DMS79 treated with DMSO at 0.1 percent for 48 hours (cell line): Measurements from ENCODE around the gene DUSP22.
"Not testable (repeated sequence)": the region's sequence is repeated elsewhere in the genome, so short reads cannot be mapped to it uniquely, and the experiment has no call there.

Source experiments
- DNase-seq: peaks from one replicate; lab custom pipeline; 2025; lab: John Stamatoyannopoulos, UW

The DUSP22 gene, protein sequence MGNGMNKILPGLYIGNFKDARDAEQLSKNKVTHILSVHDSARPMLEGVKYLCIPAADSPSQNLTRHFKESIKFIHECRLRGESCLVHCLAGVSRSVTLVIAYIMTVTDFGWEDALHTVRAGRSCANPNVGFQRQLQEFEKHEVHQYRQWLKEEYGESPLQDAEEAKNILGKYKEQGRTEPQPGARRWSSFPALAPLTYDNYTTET

DNA sequence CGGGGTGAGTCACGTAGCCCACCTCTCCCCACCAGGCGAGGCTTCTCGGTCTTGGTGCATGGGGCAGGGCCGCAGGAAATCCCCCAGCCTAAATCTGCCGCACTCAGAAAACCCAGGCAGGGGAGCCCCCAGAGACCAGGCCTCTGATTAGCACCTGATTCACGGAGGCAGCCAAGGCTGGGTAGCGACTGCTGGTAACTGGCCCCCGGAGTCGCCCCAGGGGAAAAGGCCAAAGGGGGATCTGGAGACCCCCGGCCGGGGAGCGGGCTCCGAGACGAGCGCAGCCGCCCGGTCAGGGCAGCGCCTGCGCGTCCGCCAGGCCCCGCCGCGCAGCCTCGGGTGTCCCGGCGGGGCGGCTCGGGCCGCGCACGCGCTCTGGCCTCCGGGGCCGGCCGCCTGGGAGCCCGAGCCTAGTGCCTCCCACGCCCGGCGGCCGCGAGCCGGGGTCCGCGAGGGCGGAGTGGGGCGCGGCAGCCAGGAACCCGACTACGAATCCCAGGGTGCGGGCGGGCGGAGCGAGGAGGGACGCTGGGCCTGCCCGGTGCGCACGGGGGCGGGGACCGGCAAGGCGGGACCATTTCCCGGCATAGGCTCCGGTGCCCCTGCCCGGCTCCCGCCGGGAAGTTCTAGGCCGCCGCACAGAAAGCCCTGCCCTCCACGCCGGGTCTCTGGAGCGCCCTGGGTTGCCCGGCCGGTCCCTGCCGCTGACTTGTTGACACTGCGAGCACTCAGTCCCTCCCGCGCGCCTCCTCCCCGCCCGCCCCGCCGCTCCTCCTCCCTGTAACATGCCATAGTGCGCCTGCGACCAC lies at the start of gene DUSP22:
DUSP22 (plus strand) TSS at position 791 of the 809 bp plus-strand sequence. CDS start 53 bp downstream, outside the sequence.
- no peak for DNase-seq

DNA sequence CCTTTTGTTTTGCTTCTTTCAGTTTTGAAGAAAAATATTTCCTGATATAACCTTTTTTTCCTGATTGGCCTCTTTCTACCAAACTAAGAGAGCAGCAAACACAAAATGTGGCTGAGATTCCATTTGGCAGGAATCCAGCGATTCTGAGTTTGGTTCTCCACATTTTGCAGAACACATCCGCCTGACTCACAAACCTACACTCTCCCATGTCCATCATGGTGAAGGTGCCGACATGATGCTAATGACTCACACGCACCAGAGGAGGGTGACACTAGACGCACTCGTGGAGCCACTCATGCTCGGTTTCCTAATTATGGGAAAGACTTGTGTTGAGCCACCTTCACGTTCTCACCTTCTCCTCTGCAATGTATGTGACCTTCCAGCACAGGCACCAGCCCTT lies 45.9 kb upstream of the DUSP22 start:
- DNase-seq: no peak

DNA sequence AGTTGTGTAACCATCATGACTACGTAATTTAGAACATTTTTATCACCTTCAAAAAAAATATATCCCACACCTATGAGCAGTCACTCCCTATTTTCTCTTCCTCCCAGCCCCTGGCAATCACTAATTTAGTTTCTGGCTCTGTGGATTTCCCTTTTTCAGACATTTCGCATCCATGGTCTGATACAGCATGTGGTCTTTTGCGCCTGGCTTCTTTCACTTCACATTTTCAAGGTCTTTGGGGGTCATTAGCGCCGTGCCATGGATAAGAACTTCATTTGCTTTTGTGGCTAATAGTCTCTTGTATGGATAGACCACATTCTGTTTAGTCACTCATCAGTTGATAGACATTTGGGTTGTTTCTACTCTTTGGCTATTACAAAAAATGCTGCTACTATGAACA lies 44.9 kb upstream of the DUSP22 start:
- no peak for DNase-seq

- DNase-seq: not testable (repeated sequence)
Observed at GRCh38 chr6:248046-248445, 44.2 kb upstream of the DUSP22 start.

GRCh38 chr6:250676-251075 lies 41.6 kb upstream of the DUSP22 start:
- DNase-seq: no peak

GRCh38 chr6:251920-252319 lies 40.4 kb upstream of the DUSP22 start:
- no peak for DNase-seq

DNA sequence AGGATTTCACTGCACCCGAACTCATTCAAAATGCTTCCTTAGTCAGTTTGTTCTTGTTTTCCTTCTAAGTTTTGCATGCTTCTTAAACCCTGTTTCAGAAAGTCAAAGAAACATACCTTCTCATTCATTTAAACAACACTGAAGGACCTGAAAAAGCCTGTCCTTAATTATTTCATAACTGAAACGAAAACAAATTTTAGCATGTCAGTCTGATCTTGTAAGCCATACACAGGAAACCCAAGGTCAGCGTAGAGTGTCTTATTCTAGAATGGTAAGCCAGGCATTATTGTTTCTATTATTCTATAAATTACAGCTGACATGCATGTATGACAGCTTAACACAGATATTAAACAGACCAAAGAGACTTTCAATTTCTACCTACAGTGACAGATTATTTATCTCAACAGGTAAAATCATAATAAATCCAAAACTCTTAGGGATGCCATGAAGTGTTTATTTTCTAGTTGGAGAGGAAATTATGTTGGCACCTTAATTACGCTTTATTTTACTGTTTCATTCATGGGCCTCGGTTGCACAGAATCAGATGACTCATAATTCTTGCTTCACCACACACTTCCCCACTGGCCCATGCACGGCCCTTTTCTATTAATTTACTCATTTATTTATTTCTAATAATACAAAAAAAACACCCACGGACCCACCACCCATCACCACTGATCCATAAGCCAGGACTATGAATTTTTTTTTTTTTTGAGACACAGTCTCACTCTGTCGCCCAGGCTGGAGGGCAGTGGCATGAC lies 39.3 kb upstream of the DUSP22 start:
- no peak for DNase-seq

GRCh38 chr6:254016-254415 lies 38.3 kb upstream of the DUSP22 start:
- no peak for DNase-seq

- no peak for DNase-seq
Observed at GRCh38 chr6:255041-255750, 37.1 kb upstream of the DUSP22 start.

GRCh38 chr6:255751-256083 lies 36.6 kb upstream of the DUSP22 start:
- DNase-seq: no peak

GRCh38 chr6:256169-256568 lies 36.1 kb upstream of the DUSP22 start:
- DNase-seq: no peak

GRCh38 chr6:257031-257725 lies 35.1 kb upstream of the DUSP22 start:
- no peak for DNase-seq

- DNase-seq: no peak
Observed at GRCh38 chr6:257774-258173, 34.5 kb upstream of the DUSP22 start.

GRCh38 chr6:259316-259715 lies 33.0 kb upstream of the DUSP22 start:
- DNase-seq: no peak

DNA sequence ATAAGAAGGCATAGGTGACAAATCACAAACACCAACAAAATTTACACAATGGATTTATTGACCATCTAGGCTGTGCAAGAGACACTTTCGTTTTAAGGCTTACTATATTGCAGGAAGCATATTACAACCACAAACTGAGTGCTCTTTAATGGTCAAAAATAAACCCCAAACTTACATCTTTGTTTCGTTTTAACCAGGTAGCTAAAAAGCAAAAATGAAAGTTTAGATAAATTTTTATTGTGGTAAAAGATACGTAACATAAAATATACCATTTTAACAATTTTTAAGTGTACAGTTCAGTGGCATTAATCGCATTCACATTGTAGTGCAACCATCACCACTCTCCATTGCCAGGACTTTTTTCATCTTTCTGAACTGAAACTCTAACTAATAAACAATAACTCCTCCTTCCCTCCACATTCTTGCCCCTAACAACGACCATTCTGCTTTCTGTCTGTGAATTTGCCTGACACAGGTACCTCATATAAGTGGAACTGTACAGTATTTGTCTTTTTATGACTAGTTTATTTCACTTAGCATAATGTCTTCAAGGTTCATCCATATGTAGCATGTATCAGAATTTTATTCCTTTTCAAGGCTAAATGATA lies 32.3 kb upstream of the DUSP22 start:
- no peak for DNase-seq

DNA sequence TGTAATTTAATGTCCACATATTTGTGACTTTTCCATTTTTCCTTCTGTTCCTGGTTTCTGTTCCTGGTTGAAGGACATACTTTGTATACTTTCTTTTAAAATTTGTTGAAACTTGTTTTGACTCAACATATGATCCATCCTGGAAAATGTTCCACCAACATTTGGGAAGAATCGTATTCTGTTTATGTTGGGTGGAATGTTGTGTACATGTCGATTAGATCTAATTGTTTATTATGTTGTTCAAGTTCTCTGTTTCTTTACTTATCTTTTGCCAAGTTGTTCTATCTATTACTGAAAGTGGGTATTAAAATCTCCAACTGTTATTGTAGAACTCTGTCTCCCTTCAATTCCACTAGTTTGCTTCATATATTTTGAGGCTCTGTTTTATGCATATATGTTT lies 27.7 kb upstream of the DUSP22 start:
- DNase-seq: no peak

DNA sequence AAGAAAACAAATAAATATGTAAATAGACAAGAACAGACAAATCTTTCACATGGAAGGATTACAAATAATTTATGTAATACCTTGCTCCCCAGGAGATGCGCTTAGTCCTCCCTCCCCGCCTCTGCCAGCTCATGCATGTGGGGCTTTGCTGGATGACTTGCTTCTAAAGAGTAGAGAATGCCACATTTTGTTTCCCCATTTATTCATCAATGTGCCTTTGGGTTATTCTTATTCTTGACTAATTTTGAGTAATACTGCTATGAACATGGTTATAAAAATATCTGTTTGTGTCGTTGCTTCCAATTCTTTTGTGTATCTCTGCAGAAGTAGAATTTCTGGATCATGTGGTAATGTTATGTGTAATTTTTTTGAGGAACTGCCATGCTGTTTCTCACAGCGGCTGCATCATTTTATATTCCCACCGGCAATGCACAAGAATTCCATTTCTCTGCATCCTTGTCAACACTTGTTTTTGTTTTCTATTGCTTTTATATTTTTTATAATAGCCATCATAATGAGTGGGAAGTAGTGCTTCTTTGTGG lies 23.8 kb upstream of the DUSP22 start:
- DNase-seq: no peak

GRCh38 chr6:273551-274058 lies 18.7 kb upstream of the DUSP22 start:
- DNase-seq: no peak

GRCh38 chr6:277746-278145 lies 14.5 kb upstream of the DUSP22 start:
- DNase-seq: no peak

GRCh38 chr6:278494-278893 lies 13.8 kb upstream of the DUSP22 start:
- DNase-seq: no peak
